H9 (cell line): ENCODE measurements around the gene CFAP54. TPM values are rescaled to one million over a fixed set of nuclear protein-coding genes. Genes with fewer than 3 reads are reported as not detected.

Experiments
- DNase-seq: peaks from one replicate; pipeline ENCODE4 v3.0.0-alpha.2; 2017
- H2AFZ ChIP-seq: one replicate; pipeline ENCODE4 v1.6.1; 2013; ENCODE audit warnings: mild to moderate bottlenecking, low read length, control low read depth, moderate library complexity
- H2AK5ac ChIP-seq: 2 replicates; pipeline ENCODE4 v1.6.1; 2013; ENCODE audit warnings: low read length, control low read depth, mixed read lengths; ENCODE audit not compliant: insufficient read length
- H2BK120ac ChIP-seq: one replicate; pipeline ENCODE4 v1.6.1; 2013; ENCODE audit warnings: low read depth, mild to moderate bottlenecking, low read length, control low read depth, inconsistent platforms; ENCODE audit not compliant: poor library complexity, severe bottlenecking
- H2BK12ac ChIP-seq: 2 replicates; pipeline ENCODE4 v1.6.1; 2013; ENCODE audit warnings: low read length, control low read depth, mixed read lengths, low read depth; ENCODE audit not compliant: insufficient read length
- H2BK15ac ChIP-seq: 2 replicates; pipeline ENCODE4 v1.6.1; 2013; ENCODE audit warnings: low read depth, low read length, control low read depth
- H2BK20ac ChIP-seq: one replicate; pipeline ENCODE4 v1.6.1; 2013; ENCODE audit warnings: low read depth, mild to moderate bottlenecking, low read length, control low read depth, inconsistent platforms; ENCODE audit not compliant: poor library complexity, severe bottlenecking
- H2BK5ac ChIP-seq: 2 replicates; pipeline ENCODE4 v1.6.1; 2013; ENCODE audit warnings: low read length, control low read depth, mixed read lengths; ENCODE audit not compliant: insufficient read length
- H3K14ac ChIP-seq: 2 replicates; pipeline ENCODE4 v1.6.1; 2013; ENCODE audit warnings: low read length, control low read depth; ENCODE audit not compliant: insufficient read depth
- H3K18ac ChIP-seq: 2 replicates; pipeline ENCODE4 v1.6.1; 2013; ENCODE audit warnings: low read depth, mild to moderate bottlenecking, mixed read lengths, low read length, control low read depth; ENCODE audit not compliant: insufficient read length
- H3K23ac ChIP-seq: 2 replicates; pipeline ENCODE4 v1.6.1; 2013; ENCODE audit warnings: low read length, control low read depth, mixed read lengths, low read depth; ENCODE audit not compliant: insufficient read length
- H3K23me2 ChIP-seq: 2 replicates; pipeline ENCODE4 v1.6.1; 2013; ENCODE audit warnings: low read depth, mild to moderate bottlenecking, mixed read lengths, low read length, control low read depth; ENCODE audit not compliant: insufficient read length, poor library complexity, severe bottlenecking
- H3K27ac ChIP-seq: 2 replicates; pipeline ENCODE4 v1.5.1; 2013; ENCODE audit warnings: low read length, control low read depth, mixed read lengths, low read depth; ENCODE audit not compliant: insufficient read length
- H3K27me3 ChIP-seq: 2 replicates; pipeline ENCODE4 v1.6.1; 2013; ENCODE audit warnings: low read length, control low read depth, inconsistent platforms; ENCODE audit not compliant: insufficient read depth
- H3K4ac ChIP-seq: 2 replicates; pipeline ENCODE4 v1.6.1; 2013; ENCODE audit warnings: low read depth, mild to moderate bottlenecking, control low read depth, inconsistent platforms, low read length, moderate library complexity
- H3K4me1 ChIP-seq: 2 replicates; pipeline ENCODE4 v1.6.1; 2013; ENCODE audit warnings: low read length, control low read depth, inconsistent platforms; ENCODE audit not compliant: insufficient read depth
- H3K4me2 ChIP-seq: 2 replicates; pipeline ENCODE4 v1.6.1; 2013; ENCODE audit warnings: low read length, control low read depth, mixed read lengths; ENCODE audit not compliant: insufficient read length, insufficient read depth
- H3K56ac ChIP-seq: 2 replicates; pipeline ENCODE4 v1.6.1; 2013; ENCODE audit warnings: low read depth, mild to moderate bottlenecking, mixed read lengths, low read length, control low read depth; ENCODE audit not compliant: insufficient read length
- H3K79me1 ChIP-seq: 2 replicates; pipeline ENCODE4 v1.6.1; 2013; ENCODE audit warnings: low read depth, mild to moderate bottlenecking, moderate library complexity, low read length, control low read depth, inconsistent platforms; ENCODE audit not compliant: insufficient read depth, poor library complexity, severe bottlenecking
- H3K79me2 ChIP-seq: 2 replicates; pipeline ENCODE4 v1.6.1; 2013; ENCODE audit warnings: low read length, control low read depth, inconsistent platforms; ENCODE audit not compliant: insufficient read depth
- H3K9ac ChIP-seq: 2 replicates; pipeline ENCODE4 v1.6.1; 2013; ENCODE audit warnings: low read length, control low read depth, mixed read lengths; ENCODE audit not compliant: insufficient read length; ENCODE audit errors: extremely low read depth
- H3K9me3 ChIP-seq: one replicate; pipeline ENCODE4 v1.6.1; 2013; ENCODE audit warnings: low read depth, low read length, inconsistent platforms; ENCODE audit not compliant: control insufficient read depth
- H3T11ph ChIP-seq: one replicate; pipeline ENCODE4 v1.6.1; 2013; ENCODE audit warnings: mild to moderate bottlenecking, low read length, control low read depth, inconsistent platforms
- H4K20me1 ChIP-seq: one replicate; pipeline ENCODE4 v1.6.1; 2013; ENCODE audit not compliant: control insufficient read depth, insufficient read length, insufficient read depth
- H4K5ac ChIP-seq: 2 replicates; pipeline ENCODE4 v1.6.1; 2013; ENCODE audit warnings: low read depth, mild to moderate bottlenecking, mixed read lengths, low read length, control low read depth; ENCODE audit not compliant: insufficient read length
- H4K8ac ChIP-seq: replicated peaks from 2 replicates; pipeline ENCODE4 v1.6.1; 2013; ENCODE audit warnings: low read length, control low read depth, mixed read lengths, low read depth; ENCODE audit not compliant: insufficient read length
- H4K91ac ChIP-seq: 2 replicates; pipeline ENCODE4 v1.6.1; 2013; ENCODE audit warnings: low read depth, mild to moderate bottlenecking, moderate library complexity, mixed read lengths, low read length, control low read depth; ENCODE audit not compliant: insufficient read length
- H3K27ac Mint-ChIP-seq, 3 experiments: 2 replicates in 2 of 3; 3 replicates in 1 of 3; pipeline ENCODE4 v1.8.0; 2020 to 2021; ENCODE audit warnings: mixed read lengths in 3 of 3, mild to moderate bottlenecking in 1 of 3, moderate library complexity in 1 of 3
- H3K27me3 Mint-ChIP-seq: 2 replicates; pipeline ENCODE4 v1.8.0; 2021; ENCODE audit warnings: low read depth, mild to moderate bottlenecking, moderate library complexity, mixed read lengths
- H3K36me3 Mint-ChIP-seq, 3 experiments: 2 replicates in 2 of 3; 3 replicates in 1 of 3; pipeline ENCODE4 v1.8.0; 2020 to 2021; ENCODE audit warnings: low read depth in 3 of 3, mixed read lengths in 3 of 3; ENCODE audit not compliant: insufficient read depth in 1 of 3
- H3K4me1 Mint-ChIP-seq, 2 experiments: 2 replicates each; pipeline ENCODE4 v1.8.0; 2020; ENCODE audit warnings: mixed read lengths in 2 of 2
- H3K4me3 Mint-ChIP-seq, 2 experiments: 2 replicates in 1 of 2; 3 replicates in 1 of 2; pipeline ENCODE4 v1.8.0; 2020 to 2021; ENCODE audit warnings: mild to moderate bottlenecking in 2 of 2, mixed read lengths in 2 of 2, moderate library complexity in 1 of 2
- H3K9me3 Mint-ChIP-seq, 2 experiments: 2 replicates in 1 of 2; 3 replicates in 1 of 2; pipeline ENCODE4 v1.8.0; 2020; ENCODE audit warnings: mild to moderate bottlenecking in 2 of 2, mixed read lengths in 2 of 2, moderate library complexity in 1 of 2
- CTCF ChIP-seq: fragments of 200-600 bp; sonication (generic); conservative IDR thresholded peaks from 3 replicates; pipeline ENCODE4 v1.8.0; 2021; ENCODE audit warnings: antibody characterized with exemption, mild to moderate bottlenecking
- WGBS: extraction: QIAGEN DNeasy Blood & Tissue Kit; methylation state at CpG from one replicate; pipeline ENCODE4 v1.1.7; 2013; ENCODE audit warnings: missing lambda C conversion rate, low lambda C conversion rate, mixed read lengths; ENCODE audit not compliant: insufficient read length; ENCODE audit errors: extremely low coverage; 5-methylcytosine and 5-hydroxymethylcytosine counted together
- total RNA-seq: library from RNA; stranded (reverse); gene quantifications from 2 replicates; pipeline ENCODE4 v1.2.1, GENCODE V29; 2021

Gene CFAP54
- total RNA-seq, 1 experiment from 2014 or later: 0.24 TPM

GRCh38 chr12:96907671-96908422 lies 418.5 kb downstream of the CFAP54 start:
- Mint-ChIP-seq H3K27ac (peak overlapping the region; percentile 89 to 97 (median 89)), H3K4me3 (peak overlapping the region; percentile 83 to 92), H3K9me3 (no peaks in the 10 kb centered on the region; a peak in 1 of 5 replicates), H3K4me1 (peaks cover 25 to 27% of the 10 kb centered on the region in 2 experiments), H3K27me3 (no peaks in the 10 kb centered on the region), H3K36me3 (peaks cover 1 to 11% (median 5%) of the 10 kb centered on the region in 3 experiments; a peak in 3 of 7 replicates)
- no peak for TF ChIP-seq CTCF
- Histone ChIP-seq H3K23ac (no peak overlapping the region), H3K4me1 (no peaks in the 10 kb centered on the region; the same call in 1 of the 2 replicates), H3K14ac (peak overlapping the region; percentile 1; the same call in 1 of the 2 replicates), H4K20me1 (no peaks in the 10 kb centered on the region), H3K4me2 (peak overlapping the region; percentile 77), H4K5ac (no peak overlapping the region), H4K8ac (no peak overlapping the region), H3T11ph (no peak overlapping the region), H2BK5ac (no peak overlapping the region), H2AK5ac (no peak overlapping the region), H3K27ac (no peak overlapping the region), H3K56ac (no peak overlapping the region), H2BK120ac (no peak overlapping the region), H3K23me2 (peaks cover 2% of the 10 kb centered on the region), H4K91ac (no peak overlapping the region), H3K4ac (no peak overlapping the region), H2BK12ac (no peak overlapping the region), H3K9ac (peak overlapping the region; percentile 79), H2BK15ac (no peak overlapping the region), H3K18ac (no peak overlapping the region), H3K79me2 (no peaks in the 10 kb centered on the region), H3K27me3 (no peaks in the 10 kb centered on the region), H2BK20ac (no peak overlapping the region), H2AFZ (no peak overlapping the region), H3K9me3 (no peaks in the 10 kb centered on the region), H3K79me1 (no peaks in the 10 kb centered on the region)
- DNase-seq: peak; percentile 52
- WGBS: no CpG with 5 or more reads among the region's 23 CpGs
